Ishikawa (cell line): Measurements from ENCODE around the gene GAR1.

Experiments
- CREB1 ChIP-seq: IDR thresholded peaks from 2 replicates; pipeline ENCODE4 v1.6.1; 2012; ENCODE audit warnings: low read depth
- EGR1 ChIP-seq: IDR thresholded peaks from 2 replicates; pipeline ENCODE4 v1.6.1; 2012
- EP300 ChIP-seq: IDR thresholded peaks from 2 replicates; pipeline ENCODE4 v1.6.1; 2012; ENCODE audit warnings: borderline replicate concordance
- TF ChIP-seq, protein P1 (sequence below): IDR thresholded peaks from 2 replicates; pipeline ENCODE4 v1.6.1; 2012

GRCh38 chr4:109801895-109802319, 13.7 kb upstream of the GAR1 start, which contains the start of gene CFI:
- TF ChIP-seq EP300 (no peak), CREB1 (no peak), EGR1 (no peak)
- TF ChIP-seq, protein P1, sequence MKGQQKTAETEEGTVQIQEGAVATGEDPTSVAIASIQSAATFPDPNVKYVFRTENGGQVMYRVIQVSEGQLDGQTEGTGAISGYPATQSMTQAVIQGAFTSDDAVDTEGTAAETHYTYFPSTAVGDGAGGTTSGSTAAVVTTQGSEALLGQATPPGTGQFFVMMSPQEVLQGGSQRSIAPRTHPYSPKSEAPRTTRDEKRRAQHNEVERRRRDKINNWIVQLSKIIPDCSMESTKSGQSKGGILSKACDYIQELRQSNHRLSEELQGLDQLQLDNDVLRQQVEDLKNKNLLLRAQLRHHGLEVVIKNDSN = no peak
